ENCODE data around the gene FANCI.

The FANCI gene

GRCh38 chr15:89363133-89363532 lies 119.4 kb downstream of the FANCI start:
- TF ChIP-seq, protein P1, sequence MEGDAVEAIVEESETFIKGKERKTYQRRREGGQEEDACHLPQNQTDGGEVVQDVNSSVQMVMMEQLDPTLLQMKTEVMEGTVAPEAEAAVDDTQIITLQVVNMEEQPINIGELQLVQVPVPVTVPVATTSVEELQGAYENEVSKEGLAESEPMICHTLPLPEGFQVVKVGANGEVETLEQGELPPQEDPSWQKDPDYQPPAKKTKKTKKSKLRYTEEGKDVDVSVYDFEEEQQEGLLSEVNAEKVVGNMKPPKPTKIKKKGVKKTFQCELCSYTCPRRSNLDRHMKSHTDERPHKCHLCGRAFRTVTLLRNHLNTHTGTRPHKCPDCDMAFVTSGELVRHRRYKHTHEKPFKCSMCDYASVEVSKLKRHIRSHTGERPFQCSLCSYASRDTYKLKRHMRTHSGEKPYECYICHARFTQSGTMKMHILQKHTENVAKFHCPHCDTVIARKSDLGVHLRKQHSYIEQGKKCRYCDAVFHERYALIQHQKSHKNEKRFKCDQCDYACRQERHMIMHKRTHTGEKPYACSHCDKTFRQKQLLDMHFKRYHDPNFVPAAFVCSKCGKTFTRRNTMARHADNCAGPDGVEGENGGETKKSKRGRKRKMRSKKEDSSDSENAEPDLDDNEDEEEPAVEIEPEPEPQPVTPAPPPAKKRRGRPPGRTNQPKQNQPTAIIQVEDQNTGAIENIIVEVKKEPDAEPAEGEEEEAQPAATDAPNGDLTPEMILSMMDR (conservative IDR thresholded peaks at IDR 0.05), result no peak
- TF ChIP-seq ZFX (IDR thresholded peaks at IDR 0.05), result no peak
- H3K27ac ChIP-seq, result no peak overlapping the region

- H3K27ac ChIP-seq, result no peak overlapping the region
Measured at GRCh38 chr15:89363770-89364169, 120.0 kb downstream of the FANCI start.

GRCh38 chr15:89364341-89364740 lies 120.6 kb downstream of the FANCI start:
- no peak overlapping the region for H3K27ac ChIP-seq
- no peak for TF ChIP-seq ZFX (IDR thresholded peaks at IDR 0.05)
- TF ChIP-seq, protein P1 (conservative IDR thresholded peaks at IDR 0.05), result no peak

More at GRCh38 chr15:89363770-89364169, 120.0 kb downstream of the FANCI start:
- no peak for TF ChIP-seq ZFX (IDR thresholded peaks at IDR 0.05)
- TF ChIP-seq, protein P1 (conservative IDR thresholded peaks at IDR 0.05), result no peak

DNA sequence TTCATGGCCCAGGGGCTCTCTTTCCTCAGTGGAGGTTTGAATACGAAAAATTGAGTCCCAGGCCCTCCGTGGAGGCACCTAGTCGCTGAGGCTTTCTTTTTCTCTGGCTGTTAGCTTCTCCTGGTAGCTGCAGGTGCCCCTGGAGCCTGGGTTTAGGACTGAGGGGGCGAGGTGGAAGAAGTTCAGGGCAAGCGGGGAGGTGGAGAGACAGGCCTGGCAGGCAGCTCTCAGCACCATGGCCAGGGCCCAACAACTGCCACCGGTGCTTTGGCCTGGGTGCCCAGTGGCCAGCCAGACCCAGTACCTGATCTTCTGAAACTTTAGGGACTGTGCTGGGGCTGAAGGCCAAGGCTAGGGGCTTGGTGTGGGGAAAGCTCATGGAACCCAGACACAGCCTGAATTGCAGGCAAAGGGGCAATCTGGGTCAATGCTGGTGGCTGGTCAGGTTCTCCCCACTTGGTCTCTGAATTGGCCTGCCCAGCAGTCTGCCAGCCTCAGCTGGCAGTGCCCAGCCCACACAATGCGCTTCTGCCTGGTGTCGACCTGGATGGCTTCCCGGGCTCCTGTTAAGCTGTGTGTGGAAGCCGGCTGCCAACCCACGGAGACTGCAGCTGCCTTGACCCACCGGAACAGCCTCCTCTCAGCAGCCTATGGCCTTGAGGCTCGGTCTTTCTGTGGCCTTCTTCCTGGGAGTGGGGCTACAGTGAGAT lies 121.1 kb downstream of the FANCI start:
- H3K27ac ChIP-seq, result no peak overlapping the region
- no peak for TF ChIP-seq ZFX (IDR thresholded peaks at IDR 0.05)
- TF ChIP-seq, protein P1 (conservative IDR thresholded peaks at IDR 0.05), result no peak

GRCh38 chr15:89365462-89366065 lies 121.8 kb downstream of the FANCI start:
- TF ChIP-seq, protein P1 (conservative IDR thresholded peaks at IDR 0.05), result no peak
- no peak for TF ChIP-seq ZFX (IDR thresholded peaks at IDR 0.05)
- no peak overlapping the region for H3K27ac ChIP-seq
